HepG2 (cell line): Measurements from ENCODE around the gene CCDC57. TPM values are rescaled to one million over a fixed set of nuclear protein-coding genes. Genes with fewer than 3 reads are reported as not detected.

Source experiments
- AFF4 ChIP-seq: sonication (generic); formaldehyde crosslinking; IDR thresholded peaks from 2 replicates; pipeline ENCODE4 v1.4.0; 2020; ENCODE audit warnings: missing genetic modification reagents
- ATF2 ChIP-seq: sonication (generic); formaldehyde crosslinking; IDR thresholded peaks from 2 replicates; pipeline ENCODE4 v1.4.0; 2020; ENCODE audit warnings: missing genetic modification reagents
- FIP1L1 ChIP-seq: fragments of 200-400 bp; formaldehyde crosslinking; IDR thresholded peaks from 2 replicates; pipeline ENCODE4 v1.6.1; 2018; ENCODE audit warnings: low read depth, mild to moderate bottlenecking, low read length, moderate library complexity, borderline replicate concordance; ENCODE audit not compliant: insufficient read depth
- GABPB1 ChIP-seq: IDR thresholded peaks from 2 replicates; pipeline ENCODE4 v1.6.1; 2016; ENCODE audit warnings: mild to moderate bottlenecking, missing genetic modification reagents, moderate library complexity, missing compliant biosample characterization
- KDM2A ChIP-seq: sonication (generic); formaldehyde crosslinking; IDR thresholded peaks from 2 replicates; pipeline ENCODE4 v1.4.0; 2020; ENCODE audit warnings: low read depth, missing genetic modification reagents, borderline replicate concordance
- SRSF9 ChIP-seq: fragments of 200-400 bp; formaldehyde crosslinking; IDR thresholded peaks from 2 replicates; pipeline ENCODE4 v1.6.1; 2018; ENCODE audit warnings: borderline replicate concordance, mild to moderate bottlenecking, low read depth, low read length; ENCODE audit not compliant: insufficient read depth, poor library complexity, severe bottlenecking
- STAT6 ChIP-seq: sonication (generic); formaldehyde crosslinking; IDR thresholded peaks from 2 replicates; pipeline ENCODE4 v1.4.0; 2020; ENCODE audit warnings: missing genetic modification reagents, mild to moderate bottlenecking, borderline replicate concordance
- ZBTB10 ChIP-seq: sonication (generic); formaldehyde crosslinking; IDR thresholded peaks from 2 replicates; pipeline ENCODE4 v1.4.0; 2020; ENCODE audit warnings: missing genetic modification reagents, borderline replicate concordance
- ZKSCAN5 ChIP-seq: sonication (generic); formaldehyde crosslinking; IDR thresholded peaks from 2 replicates; pipeline ENCODE4 v1.5.1; 2020; ENCODE audit warnings: mild to moderate bottlenecking, missing genetic modification reagents
- ZNF333 ChIP-seq: sonication (generic); formaldehyde crosslinking; IDR thresholded peaks from 2 replicates; pipeline ENCODE4 v1.4.0; 2020; ENCODE audit warnings: mild to moderate bottlenecking, missing genetic modification reagents, borderline replicate concordance
- ZNF577 ChIP-seq: sonication (generic); formaldehyde crosslinking; IDR thresholded peaks from 2 replicates; pipeline ENCODE4 v1.4.0; 2020; ENCODE audit warnings: mild to moderate bottlenecking, low read depth, missing genetic modification reagents, borderline replicate concordance
- ZNF740 ChIP-seq: sonication (generic); formaldehyde crosslinking; IDR thresholded peaks from 2 replicates; pipeline ENCODE4 v1.4.0; 2020; ENCODE audit warnings: missing genetic modification reagents
- ZSCAN20 ChIP-seq: sonication (generic); formaldehyde crosslinking; IDR thresholded peaks from 2 replicates; pipeline ENCODE4 v1.4.0; 2020; ENCODE audit warnings: missing genetic modification reagents, mild to moderate bottlenecking, borderline replicate concordance
- polyA plus RNA-seq, 8 experiments: library from polyadenylated mRNA; depleted of rRNA in 3 of 8; stranded (reverse) in 7 of 8; unstranded in 1 of 8; fragments of >200 nt; fragmentation: Illumina TruSeq in 4 of 8; extraction: Trizol in 4 of 8; gene quantifications; 2 replicates each; pipeline versions ENCODE4 v1.2.1 to v1.2.3, GENCODE V29; 2011 to 2016; ENCODE audit warnings: low read depth in 4 of 8, missing spikeins in 1 of 8, mixed read lengths in 1 of 8; ENCODE audit not compliant: insufficient read depth in 1 of 8
- total RNA-seq, 5 experiments: library from RNA; depleted of rRNA; stranded (reverse); fragments of >200 nt; fragmentation: Illumina TruSeq; extraction: Trizol; gene quantifications; 2 replicates each; pipeline ENCODE4 v1.2.3, GENCODE V29; 2016; ENCODE audit warnings: low read depth in 1 of 5

CCDC57 gene
- total and polyA plus RNA-seq, 2 of the 13 experiments (the other 11 are each of a cell fraction or from before 2014, with no cell fraction given): 59.3 to 59.9 TPM

GRCh38 chr17:82105882-82106687 is 106.6 kb downstream of the CCDC57 start (continued):
- TF ChIP-seq ZBTB10 (CRISPR knock-in tag) (peak; percentile 94), ATF2 (CRISPR knock-in tag) (peak; percentile 64), ZNF740 (peak; percentile 66; the same call in 1 of the 2 replicates), STAT6 (CRISPR knock-in tag) (peak; percentile 95), AFF4 (no peak; the same call in 1 of the 2 replicates), ZSCAN20 (CRISPR knock-in tag) (peak; percentile 90; the same call in 1 of the 2 replicates), FIP1L1 (no peak), ZNF577 (CRISPR knock-in tag) (no peak), GABPB1 (CRISPR knock-in tag) (peak; percentile 90), KDM2A (CRISPR knock-in tag) (peak; percentile 89), SRSF9 (no peak), ZNF333 (CRISPR knock-in tag) (peak; percentile 4; the same call in 1 of the 2 replicates), ZKSCAN5 (CRISPR knock-in tag) (no peak)
